ENCODE results near the gene LIMS2.

The LIMS2 gene

DNA sequence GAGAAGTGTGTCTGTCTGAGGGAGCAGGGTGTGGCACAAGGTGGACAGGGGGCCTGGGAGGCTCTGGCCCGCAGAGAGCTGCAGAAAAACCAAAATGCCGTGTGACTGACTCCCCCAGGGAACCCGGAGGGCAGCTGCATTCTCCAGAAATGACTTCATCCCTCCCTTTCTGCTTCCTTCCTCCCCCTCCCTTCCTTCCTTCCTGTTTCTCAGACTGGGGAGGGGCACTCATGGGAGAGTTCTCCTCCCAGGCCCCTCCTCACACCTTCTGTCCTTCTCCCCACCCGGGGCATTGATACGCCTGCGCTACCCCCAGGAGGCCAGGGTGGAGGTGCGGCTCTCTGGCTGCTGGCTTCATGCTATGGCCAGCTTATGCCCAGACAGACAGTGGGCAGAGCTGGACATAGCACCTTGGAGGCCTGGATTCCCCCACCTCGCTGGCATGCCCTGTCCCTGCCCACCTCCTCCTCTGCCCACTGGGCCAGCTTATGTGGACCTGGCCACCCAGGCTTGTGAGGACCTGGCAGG is 37.5 kb downstream of the LIMS2 start:
- Histone ChIP-seq H3K79me1 (ENCODE audit: low read depth, low read length) (no peaks in the 10 kb centered on the region), H3K9ac (ENCODE audit: low read depth, low read length, poor library complexity) (peak overlapping the region; percentile 70), H3K23ac (ENCODE audit: low read depth, low read length, poor library complexity) (peak overlapping the region; percentile 91), H3K4me3 (ENCODE audit: low read length in 2 of 2) (no peak overlapping the region), H3K36me3 (replicated peaks in 1 of 2; ENCODE audit: control insufficient read depth in 2 of 2, insufficient read depth in 2 of 2, low read length in 2 of 2) (no peaks in the 10 kb centered on the region), H4K91ac (ENCODE audit: low read depth, low read length, poor library complexity) (no peak overlapping the region), H3K14ac (ENCODE audit: low read length) (peak overlapping the region; percentile 82), H2BK120ac (ENCODE audit: low read depth, low read length) (peak overlapping the region; percentile 87), H3K9me3 (replicated peaks in 1 of 2; ENCODE audit: control insufficient read depth in 2 of 2, insufficient read depth in 1 of 2, low read depth in 1 of 2, low read length in 2 of 2) (no peaks in the 10 kb centered on the region), H4K8ac (ENCODE audit: low read depth, low read length) (peak overlapping the region; percentile 96), H2BK15ac (ENCODE audit: low read length) (peak overlapping the region; percentile 91), H3K4ac (ENCODE audit: low read length) (no peak overlapping the region), H2BK5ac (ENCODE audit: low read length) (no peak overlapping the region), H2AK5ac (ENCODE audit: low read depth, low read length) (peak overlapping the region; percentile 97), H2AFZ (ENCODE audit: low read length) (peak overlapping the region; percentile 85), H3K4me2 (ENCODE audit: insufficient read depth, low read length, poor library complexity, severe bottlenecking) (no peak overlapping the region), H3K27me3 (ENCODE audit: control insufficient read depth in 3 of 3, insufficient read depth in 3 of 3, low read depth in 1 of 3, low read length in 3 of 3) (no peaks in the 10 kb centered on the region), H3K18ac (ENCODE audit: low read length) (peak overlapping the region; percentile 96), H3K4me1 (ENCODE audit: control insufficient read depth in 2 of 2, insufficient read depth in 1 of 2, low read depth in 1 of 2, low read length in 2 of 2) (peaks cover 7 to 16% of the 10 kb centered on the region in 2 donors), H3K27ac (replicated peaks; ENCODE audit: low read length) (no peak overlapping the region), H2BK12ac (ENCODE audit: low read length) (peak overlapping the region; percentile 98)
- DNase-seq (ENCODE audit: low spot score) = no peak
- WGBS, 2 donors (ENCODE audit: extremely low coverage in 2 of 2, insufficient read length in 2 of 2, insufficient replicate concordance in 1 of 2) = no CpG with 5 or more reads among the region's 8 CpGs

DNA sequence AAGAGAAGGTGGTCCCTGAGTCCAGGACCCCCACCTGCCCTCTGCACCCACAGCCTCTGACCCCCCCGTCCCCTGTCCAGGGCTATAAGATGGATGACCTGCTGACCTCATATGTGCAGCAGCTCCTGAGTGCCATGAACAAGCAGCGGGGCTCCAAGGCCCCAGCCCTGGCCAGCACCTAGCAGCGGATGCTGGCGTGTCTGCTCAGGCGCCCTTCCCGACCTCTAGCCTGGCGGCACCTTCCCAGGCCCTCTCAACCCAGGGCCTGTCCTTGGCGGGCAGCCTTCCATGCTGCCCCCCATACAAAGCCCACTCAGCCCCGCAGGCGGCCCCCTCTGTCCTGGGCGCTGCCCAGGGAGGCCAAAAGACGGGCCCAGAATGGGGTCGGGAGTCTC is 38.1 kb downstream of the LIMS2 start:
- H2AFZ ChIP-seq (ENCODE audit: low read length) = peak overlapping the region; percentile 85
- H3K36me3 ChIP-seq (replicated peaks in 1 of 2; ENCODE audit: control insufficient read depth in 2 of 2, insufficient read depth in 2 of 2, low read length in 2 of 2) = no peaks in the 10 kb centered on the region
- H2BK12ac ChIP-seq (ENCODE audit: low read length) = peak overlapping the region; percentile 41
- H3K18ac ChIP-seq (ENCODE audit: low read length) = peak overlapping the region; percentile 93
- H2BK5ac ChIP-seq (ENCODE audit: low read length) = peak overlapping the region; percentile 39
- peak overlapping the region; percentile 97 for H2AK5ac ChIP-seq (ENCODE audit: low read depth, low read length)
- H3K4me3 ChIP-seq (ENCODE audit: low read length in 2 of 2) = no peak overlapping the region
- H3K4me2 ChIP-seq (ENCODE audit: insufficient read depth, low read length, poor library complexity, severe bottlenecking) = no peak overlapping the region
- peak overlapping the region; percentile 73 for H3K23ac ChIP-seq (ENCODE audit: low read depth, low read length, poor library complexity)
- peak overlapping the region; percentile 82 for H4K8ac ChIP-seq (ENCODE audit: low read depth, low read length)
- H3K9ac ChIP-seq (ENCODE audit: low read depth, low read length, poor library complexity) = no peak overlapping the region
- H3K27me3 ChIP-seq (ENCODE audit: control insufficient read depth in 3 of 3, insufficient read depth in 3 of 3, low read depth in 1 of 3, low read length in 3 of 3) = no peaks in the 10 kb centered on the region
- no peak overlapping the region for H4K91ac ChIP-seq (ENCODE audit: low read depth, low read length, poor library complexity)
- peak overlapping the region; percentile 61 for H2BK120ac ChIP-seq (ENCODE audit: low read depth, low read length)
- H3K14ac ChIP-seq (ENCODE audit: low read length) = peak overlapping the region; percentile 82
- H3K4ac ChIP-seq (ENCODE audit: low read length) = peak overlapping the region; percentile 37
- no peaks in the 10 kb centered on the region for H3K79me1 ChIP-seq (ENCODE audit: low read depth, low read length)
- peaks cover 7 to 16% of the 10 kb centered on the region in 2 donors for H3K4me1 ChIP-seq (ENCODE audit: control insufficient read depth in 2 of 2, insufficient read depth in 1 of 2, low read depth in 1 of 2, low read length in 2 of 2)
- DNase-seq (ENCODE audit: low spot score) = no peak
- no peaks in the 10 kb centered on the region for H3K9me3 ChIP-seq (replicated peaks in 1 of 2; ENCODE audit: control insufficient read depth in 2 of 2, insufficient read depth in 1 of 2, low read depth in 1 of 2, low read length in 2 of 2)
- H2BK15ac ChIP-seq (ENCODE audit: low read length) = peak overlapping the region; percentile 64
- H3K27ac ChIP-seq (replicated peaks; ENCODE audit: low read length) = no peak overlapping the region
- WGBS, 2 donors (ENCODE audit: extremely low coverage in 2 of 2, insufficient read length in 2 of 2, insufficient replicate concordance in 1 of 2) = no CpG with 5 or more reads among the region's 13 CpGs

- H3K4ac ChIP-seq (ENCODE audit: low read length) = peak overlapping the region; percentile 37
- no peak overlapping the region for H3K9ac ChIP-seq (ENCODE audit: low read depth, low read length, poor library complexity)
- peak overlapping the region; percentile 61 for H2BK120ac ChIP-seq (ENCODE audit: low read depth, low read length)
- H3K4me1 ChIP-seq (ENCODE audit: control insufficient read depth in 2 of 2, insufficient read depth in 1 of 2, low read depth in 1 of 2, low read length in 2 of 2) = peaks cover 7 to 16% of the 10 kb centered on the region in 2 donors
- H3K14ac ChIP-seq (ENCODE audit: low read length) = peak overlapping the region; percentile 56
- H3K79me1 ChIP-seq (ENCODE audit: low read depth, low read length) = no peaks in the 10 kb centered on the region
- no peak overlapping the region for H3K27ac ChIP-seq (replicated peaks; ENCODE audit: low read length)
- H4K8ac ChIP-seq (ENCODE audit: low read depth, low read length) = no peak overlapping the region
- no peak overlapping the region for H3K4me3 ChIP-seq (ENCODE audit: low read length in 2 of 2)
- no peaks in the 10 kb centered on the region for H3K27me3 ChIP-seq (ENCODE audit: control insufficient read depth in 3 of 3, insufficient read depth in 3 of 3, low read depth in 1 of 3, low read length in 3 of 3)
- H3K9me3 ChIP-seq (replicated peaks in 1 of 2; ENCODE audit: control insufficient read depth in 2 of 2, insufficient read depth in 1 of 2, low read depth in 1 of 2, low read length in 2 of 2) = no peaks in the 10 kb centered on the region
- H3K4me2 ChIP-seq (ENCODE audit: insufficient read depth, low read length, poor library complexity, severe bottlenecking) = no peak overlapping the region
- H2AK5ac ChIP-seq (ENCODE audit: low read depth, low read length) = peak overlapping the region; percentile 97
- H3K23ac ChIP-seq (ENCODE audit: low read depth, low read length, poor library complexity) = no peak overlapping the region
- H4K91ac ChIP-seq (ENCODE audit: low read depth, low read length, poor library complexity) = no peak overlapping the region
- H3K18ac ChIP-seq (ENCODE audit: low read length) = peak overlapping the region; percentile 93
- H2BK12ac ChIP-seq (ENCODE audit: low read length) = peak overlapping the region; percentile 90
- no peak overlapping the region for H2AFZ ChIP-seq (ENCODE audit: low read length)
- H2BK15ac ChIP-seq (ENCODE audit: low read length) = peak overlapping the region; percentile 64
- H3K36me3 ChIP-seq (replicated peaks in 1 of 2; ENCODE audit: control insufficient read depth in 2 of 2, insufficient read depth in 2 of 2, low read length in 2 of 2) = no peaks in the 10 kb centered on the region
- no peak for DNase-seq (ENCODE audit: low spot score)
- H2BK5ac ChIP-seq (ENCODE audit: low read length) = peak overlapping the region; percentile 84
- no CpG with 5 or more reads among the region's 33 CpGs for WGBS, 2 donors (ENCODE audit: extremely low coverage in 2 of 2, insufficient read length in 2 of 2, insufficient replicate concordance in 1 of 2)
Measured at GRCh38 chr2:127636248-127637235, 38.8 kb downstream of the LIMS2 start.

Data from neuronal stem cell (in vitro differentiated cells).